Occipital lobe (tissue), 2 donors: ENCODE results near the gene FBXO36. TPM values are rescaled to one million over a fixed set of nuclear protein-coding genes. Genes with fewer than 3 reads are reported as not detected.
"Not testable (repeated sequence)": the region's sequence is repeated elsewhere in the genome, so short reads cannot be mapped to it uniquely, and the experiment has no call there.

Source experiments
- DNase-seq: peaks from one replicate; lab custom pipeline; 2025; lab: John Stamatoyannopoulos, UW
- total RNA-seq: library from RNA; depleted of rRNA; stranded (reverse); fragments of >200 nt; gene quantifications from one replicate; pipeline ENCODE4 v1.2.3, GENCODE V29; 2014

Gene FBXO36
- total RNA-seq, result 6.2 TPM

- peak; percentile 92 for DNase-seq
These were observed at the start of gene FBXO36 for GRCh38 chr2:229922449-229923386. Gene FBXO36, plus strand, starts transcription at chr2:229922503. Its CDS starts 11 bp downstream, at chr2:229922514.

GRCh38 chr2:229873123-229873581, 49.2 kb upstream of the FBXO36 start:
- DNase-seq, result no peak

GRCh38 chr2:229874647-229875046, 47.7 kb upstream of the FBXO36 start:
- DNase-seq, result no peak

GRCh38 chr2:229875549-229875948, 46.8 kb upstream of the FBXO36 start:
- DNase-seq, result no peak

- DNase-seq, result no peak
These were observed 42.9 kb upstream of the FBXO36 start for GRCh38 chr2:229879191-229879950.

- DNase-seq, result no peak
These were observed 41.3 kb upstream of the FBXO36 start for GRCh38 chr2:229880892-229881586.

GRCh38 chr2:229882583-229882982, 39.7 kb upstream of the FBXO36 start:
- DNase-seq, result no peak

- DNase-seq, result no peak
These were observed 37.3 kb upstream of the FBXO36 start for GRCh38 chr2:229884775-229885699.

GRCh38 chr2:229887441-229887840, 34.9 kb upstream of the FBXO36 start:
- no peak for DNase-seq

- DNase-seq, result no peak
These were observed 34.3 kb upstream of the FBXO36 start for GRCh38 chr2:229888031-229888430.

GRCh38 chr2:229889023-229889422, 33.3 kb upstream of the FBXO36 start:
- no peak for DNase-seq

- DNase-seq, result no peak
These were observed 25.4 kb upstream of the FBXO36 start for GRCh38 chr2:229896857-229897256.

GRCh38 chr2:229899604-229900003, 22.7 kb upstream of the FBXO36 start:
- no peak for DNase-seq

GRCh38 chr2:229900012-229900411, 22.3 kb upstream of the FBXO36 start:
- no peak for DNase-seq

GRCh38 chr2:229900514-229900913, 21.8 kb upstream of the FBXO36 start:
- DNase-seq, result not testable (repeated sequence)

- no peak for DNase-seq
These were observed 20.5 kb upstream of the FBXO36 start for GRCh38 chr2:229901819-229902218.

- DNase-seq, result no peak
These were observed 19.3 kb upstream of the FBXO36 start for GRCh38 chr2:229903037-229903436.

- no peak for DNase-seq
These were observed 16.7 kb upstream of the FBXO36 start for GRCh38 chr2:229905601-229906000.

GRCh38 chr2:229909090-229909489, 13.2 kb upstream of the FBXO36 start:
- no peak for DNase-seq

GRCh38 chr2:229910147-229910831, 12.0 kb upstream of the FBXO36 start:
- no peak for DNase-seq
